Sciatic nerve (tissue), 2 donors: Measurements from ENCODE around the gene MECP2. TPM values are rescaled to one million over a fixed set of nuclear protein-coding genes. Genes with fewer than 3 reads are reported as not detected.
"Not testable (repeated sequence)": the region's sequence is repeated elsewhere in the genome, so short reads cannot be mapped to it uniquely, and the experiment has no call there.

Experiments used
- ATAC-seq: fragments of 200-7000 bp; cut with Tn5 transposase; one replicate; pipeline ENCODE4 v1.9.1; 2020; ENCODE audit warnings: mild to moderate bottlenecking, moderate library complexity
- DNase-seq: peaks from one replicate; pipeline ENCODE4 v3.0.0-alpha.2; 2020; ENCODE audit warnings: low spot score
- intact Hi-C: fragments of 100-400 bp; cut with DNase I; formaldehyde crosslinking; loops from one replicate; pipeline ENCODE4 v1.14.2; 2022
- total RNA-seq: library from RNA; stranded (reverse); fragmentation: NEBNext Ultra II Directional; extraction: Animal tissue kit (Norgen Biotek cat#: 25700); gene quantifications from one replicate; pipeline ENCODE4 v1.2.1, GENCODE V29; 2021
- donor health status: DM: no; HTN: no; CAD: no.
- donor health status: DM: no; HTN: no; CAD: no.

Gene MECP2
- total RNA-seq, 1 donor from 2014 or later = 85.6 TPM

- intact Hi-C loops = no loop called here
- ATAC-seq (no peak), DNase-seq (no peak)
These were observed 85.9 kb downstream of the MECP2 start for GRCh38 chrX:154011376-154012335.

GRCh38 chrX:154010330-154011087 lies 87.0 kb downstream of the MECP2 start:
- no peak for ATAC-seq
- no peak for DNase-seq
- intact Hi-C loops = no loop called here

- intact Hi-C loops = no loop called here
- no peak for ATAC-seq
- DNase-seq = no peak
These were observed 89.0 kb downstream of the MECP2 start for GRCh38 chrX:154008521-154008920.

GRCh38 chrX:154006947-154007346 lies 90.6 kb downstream of the MECP2 start:
- DNase-seq (no peak), ATAC-seq (no peak)
- intact Hi-C loops = no loop called here

GRCh38 chrX:154004315-154004714 lies 93.2 kb downstream of the MECP2 start:
- intact Hi-C loops = no loop called here
- DNase-seq (no peak), ATAC-seq (no peak)

- intact Hi-C loops = no loop called here
- peak; percentile 80 for ATAC-seq
- DNase-seq = no peak
These were observed 95.2 kb downstream of the MECP2 start for GRCh38 chrX:154002215-154002719.

- intact Hi-C loops = no loop called here
- ATAC-seq (no peak), DNase-seq (no peak)
These were observed 97.5 kb downstream of the MECP2 start for GRCh38 chrX:154000051-154000450.

GRCh38 chrX:153999359-154000037 lies 98.0 kb downstream of the MECP2 start:
- no peak for DNase-seq
- peak; percentile 30 for ATAC-seq
- intact Hi-C loops = no loop called here

GRCh38 chrX:153995504-153995903 lies 102.0 kb downstream of the MECP2 start:
- DNase-seq (no peak), ATAC-seq (no peak)
- intact Hi-C loops = no loop called here

GRCh38 chrX:153994398-153994797 lies 103.1 kb downstream of the MECP2 start:
- ATAC-seq, DNase-seq, intact Hi-C loops: not testable (repeated sequence)

GRCh38 chrX:153993978-153994377 lies 103.5 kb downstream of the MECP2 start:
- intact Hi-C loops = no loop called here
- no peak for DNase-seq
- ATAC-seq = no peak

- DNase-seq = no peak
- ATAC-seq = no peak
- intact Hi-C loops = no loop called here
These were observed 104.4 kb downstream of the MECP2 start for GRCh38 chrX:153993079-153993478.

- intact Hi-C loops = no loop called here
- DNase-seq = no peak
- no peak for ATAC-seq
These were observed 105.3 kb downstream of the MECP2 start for GRCh38 chrX:153992180-153992579.

GRCh38 chrX:153991013-153991580 lies 106.4 kb downstream of the MECP2 start:
- intact Hi-C loops = no loop called here
- DNase-seq = no peak
- ATAC-seq = no peak

- intact Hi-C loops = no loop called here
- ATAC-seq (no peak), DNase-seq (no peak)
These were observed 107.4 kb downstream of the MECP2 start for GRCh38 chrX:153989973-153990655.

GRCh38 chrX:153988493-153988892 lies 109.0 kb downstream of the MECP2 start:
- intact Hi-C loops = no loop called here
- DNase-seq (no peak), ATAC-seq (no peak)

- intact Hi-C loops = no loop called here
- ATAC-seq = no peak
- peak; percentile 59 for DNase-seq
These were observed 113.0 kb downstream of the MECP2 start for GRCh38 chrX:153984351-153985178.
